BE2C (cell line): Measurements from ENCODE around the gene GP2.

ENCODE experiments used
- DNase-seq: peaks from one replicate; pipeline ENCODE4 v3.0.0-alpha.2; 2020
- H3K27me3 ChIP-seq: fragments of 250-450 bp; sonication (Bioruptor Pico); 2 replicates; pipeline ENCODE4 v1.5.1; 2020; ENCODE audit warnings: mild to moderate bottlenecking
- H3K36me3 ChIP-seq: fragments of 250-450 bp; sonication (Bioruptor Pico); 2 replicates; pipeline ENCODE4 v1.5.1; 2020; ENCODE audit warnings: mild to moderate bottlenecking
- H3K4me1 ChIP-seq: fragments of 250-450 bp; sonication (Bioruptor Pico); 2 replicates; pipeline ENCODE4 v1.5.1; 2020
- H3K4me3 ChIP-seq: 2 replicates; pipeline ENCODE4 v1.5.1; 2011; ENCODE audit warnings: low read depth, low read length
- H3K9me3 ChIP-seq: fragments of 250-450 bp; sonication (Bioruptor Pico); 2 replicates; pipeline ENCODE4 v1.5.1; 2020
- TF ChIP-seq, protein P1 (sequence below): IDR thresholded peaks from 2 replicates; pipeline ENCODE4 v1.5.1; 2012; ENCODE audit warnings: mild to moderate bottlenecking, low read depth, low read length

GP2 gene

DNA sequence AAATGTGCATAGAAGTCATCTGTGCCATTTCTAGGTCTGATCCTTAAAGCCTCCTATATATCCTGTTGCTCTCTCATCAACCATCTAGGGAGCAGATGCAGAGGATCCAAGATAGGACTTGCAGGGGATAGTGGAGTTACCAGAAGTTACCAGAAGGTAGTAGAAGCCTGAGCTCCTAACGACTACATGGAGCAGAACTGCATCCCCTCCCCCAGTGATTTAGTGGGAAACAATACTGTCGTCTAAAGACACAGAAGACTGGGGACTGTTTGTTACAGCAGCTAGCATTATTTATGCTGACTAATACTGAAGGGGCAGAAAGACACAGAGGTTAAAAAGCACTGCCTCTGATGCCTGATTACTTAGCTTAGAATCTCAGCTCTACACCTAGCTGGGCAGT lies 15.8 kb downstream of the GP2 start:
- H3K9me3 ChIP-seq, result no peaks in the 10 kb centered on the region
- H3K4me3 ChIP-seq, result no peak overlapping the region
- TF ChIP-seq, protein P1, sequence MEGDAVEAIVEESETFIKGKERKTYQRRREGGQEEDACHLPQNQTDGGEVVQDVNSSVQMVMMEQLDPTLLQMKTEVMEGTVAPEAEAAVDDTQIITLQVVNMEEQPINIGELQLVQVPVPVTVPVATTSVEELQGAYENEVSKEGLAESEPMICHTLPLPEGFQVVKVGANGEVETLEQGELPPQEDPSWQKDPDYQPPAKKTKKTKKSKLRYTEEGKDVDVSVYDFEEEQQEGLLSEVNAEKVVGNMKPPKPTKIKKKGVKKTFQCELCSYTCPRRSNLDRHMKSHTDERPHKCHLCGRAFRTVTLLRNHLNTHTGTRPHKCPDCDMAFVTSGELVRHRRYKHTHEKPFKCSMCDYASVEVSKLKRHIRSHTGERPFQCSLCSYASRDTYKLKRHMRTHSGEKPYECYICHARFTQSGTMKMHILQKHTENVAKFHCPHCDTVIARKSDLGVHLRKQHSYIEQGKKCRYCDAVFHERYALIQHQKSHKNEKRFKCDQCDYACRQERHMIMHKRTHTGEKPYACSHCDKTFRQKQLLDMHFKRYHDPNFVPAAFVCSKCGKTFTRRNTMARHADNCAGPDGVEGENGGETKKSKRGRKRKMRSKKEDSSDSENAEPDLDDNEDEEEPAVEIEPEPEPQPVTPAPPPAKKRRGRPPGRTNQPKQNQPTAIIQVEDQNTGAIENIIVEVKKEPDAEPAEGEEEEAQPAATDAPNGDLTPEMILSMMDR, result no peak
- H3K36me3 ChIP-seq, result no peaks in the 10 kb centered on the region
- H3K4me1 ChIP-seq, result no peaks in the 10 kb centered on the region
- H3K27me3 ChIP-seq, result no peaks in the 10 kb centered on the region
- DNase-seq, result no peak

DNA sequence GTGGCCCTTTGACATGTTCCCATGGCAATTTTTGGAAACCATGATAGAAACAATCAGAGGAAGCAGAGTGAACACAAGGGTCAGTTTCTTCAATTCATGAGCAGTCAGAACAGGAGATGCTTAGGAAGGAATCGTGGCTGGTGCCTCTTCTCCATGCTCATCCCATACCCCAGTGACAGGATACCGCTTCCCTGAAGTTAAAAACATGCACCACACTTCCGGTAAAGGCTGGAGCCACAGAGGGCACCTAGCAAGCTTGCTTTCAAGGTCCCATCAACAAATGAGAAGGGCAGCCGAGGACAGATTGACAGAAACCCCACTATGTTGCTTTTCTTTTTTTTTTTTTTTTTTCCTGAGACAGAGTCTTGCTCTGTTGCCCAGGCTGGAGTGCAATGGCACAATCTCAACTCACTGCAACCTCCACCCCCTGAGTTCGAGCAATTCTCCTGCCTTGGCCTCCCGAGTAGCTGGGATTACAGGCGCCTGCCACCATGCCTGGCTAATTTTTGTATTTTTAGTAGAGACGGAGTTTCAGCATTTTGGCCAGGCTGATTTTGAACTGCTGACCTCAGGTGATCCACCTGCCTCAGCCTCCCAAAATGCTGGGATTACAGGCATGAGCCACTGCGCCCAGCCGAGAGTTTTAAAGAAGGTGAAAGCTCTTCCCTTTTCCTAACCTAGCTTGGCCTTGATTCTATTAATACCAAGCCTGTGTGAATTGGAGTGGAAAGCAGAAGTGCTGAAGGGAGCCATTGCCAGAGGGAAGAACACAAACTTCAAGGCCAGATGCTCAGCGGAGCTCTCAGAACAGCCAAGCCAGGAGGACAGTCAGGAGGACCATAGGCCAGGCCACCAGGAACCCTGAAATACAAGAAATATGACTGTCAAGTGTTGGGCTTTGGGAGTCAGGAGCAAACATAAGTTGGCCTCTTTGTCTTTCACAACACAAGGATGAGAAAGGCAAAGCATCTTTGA lies 16.6 kb downstream of the GP2 start:
- H3K4me3 ChIP-seq, result no peak overlapping the region
- no peaks in the 10 kb centered on the region for H3K27me3 ChIP-seq
- H3K4me1 ChIP-seq, result no peaks in the 10 kb centered on the region
- no peaks in the 10 kb centered on the region for H3K9me3 ChIP-seq
- no peaks in the 10 kb centered on the region for H3K36me3 ChIP-seq
- TF ChIP-seq, protein P1, result no peak
- DNase-seq, result no peak

DNA sequence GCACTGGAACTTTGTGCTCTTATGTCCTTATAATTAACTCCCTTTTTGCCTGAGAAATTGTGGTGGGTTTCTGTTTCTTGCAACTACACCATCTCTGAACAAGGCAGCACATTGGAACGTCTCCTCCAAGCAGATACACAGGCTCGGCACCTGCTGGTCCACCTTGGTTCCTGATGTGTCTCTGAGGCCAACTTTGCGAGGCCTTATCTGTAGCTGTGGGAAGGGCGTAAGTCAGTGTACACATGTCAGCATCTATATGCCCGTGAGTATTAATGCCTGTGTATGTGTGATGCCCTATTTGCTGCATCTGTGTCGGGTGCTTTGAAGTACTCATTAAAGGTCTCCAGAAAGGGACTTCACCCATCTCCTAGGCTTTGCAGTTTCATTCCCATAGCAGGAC lies 17.5 kb downstream of the GP2 start:
- DNase-seq, result no peak
- Histone ChIP-seq H3K9me3 (no peaks in the 10 kb centered on the region), H3K4me3 (no peak overlapping the region), H3K36me3 (no peaks in the 10 kb centered on the region), H3K4me1 (no peaks in the 10 kb centered on the region), H3K27me3 (no peaks in the 10 kb centered on the region)
- TF ChIP-seq, protein P1, result no peak

DNA sequence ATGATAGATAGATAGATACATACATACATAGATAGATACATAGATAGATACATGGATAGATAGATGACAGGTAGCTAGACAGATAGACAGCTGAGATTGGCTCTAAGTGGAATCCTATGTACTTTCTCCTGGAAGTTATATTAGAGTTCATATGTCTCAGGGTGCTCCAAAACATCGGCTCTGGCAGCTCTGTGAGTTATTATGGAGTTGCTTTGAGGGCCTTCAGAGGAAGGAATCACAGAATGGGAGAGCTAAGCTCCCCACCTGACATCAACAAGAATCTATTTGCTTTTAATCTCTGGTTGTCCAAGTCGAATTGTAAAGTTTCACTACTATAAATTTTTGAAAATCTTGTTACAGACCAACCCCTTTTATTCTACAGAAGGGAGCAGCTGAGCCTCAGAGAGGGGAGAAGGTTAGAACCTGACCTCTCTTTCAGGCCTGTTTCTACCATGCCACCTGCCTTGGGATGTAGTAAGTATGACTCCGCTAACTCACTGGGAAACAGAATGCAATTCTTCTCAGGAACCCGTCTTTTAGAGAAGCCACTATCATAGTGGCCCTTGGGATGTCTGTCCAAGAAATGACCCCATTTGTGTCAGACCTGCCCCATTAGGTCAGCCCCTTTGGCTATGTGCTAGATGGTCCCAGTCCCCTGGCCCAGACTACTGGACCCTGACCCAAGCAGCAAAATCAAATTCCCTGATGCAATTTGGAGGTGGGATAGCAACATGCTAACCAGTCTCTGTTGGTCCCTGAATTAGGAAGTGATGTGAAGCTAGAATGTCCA lies 18.3 kb downstream of the GP2 start:
- DNase-seq, result no peak
- no peaks in the 10 kb centered on the region for H3K27me3 ChIP-seq
- H3K36me3 ChIP-seq, result no peaks in the 10 kb centered on the region
- H3K4me3 ChIP-seq, result no peak overlapping the region
- TF ChIP-seq, protein P1, result no peak
- H3K9me3 ChIP-seq, result no peaks in the 10 kb centered on the region
- H3K4me1 ChIP-seq, result no peaks in the 10 kb centered on the region

DNA sequence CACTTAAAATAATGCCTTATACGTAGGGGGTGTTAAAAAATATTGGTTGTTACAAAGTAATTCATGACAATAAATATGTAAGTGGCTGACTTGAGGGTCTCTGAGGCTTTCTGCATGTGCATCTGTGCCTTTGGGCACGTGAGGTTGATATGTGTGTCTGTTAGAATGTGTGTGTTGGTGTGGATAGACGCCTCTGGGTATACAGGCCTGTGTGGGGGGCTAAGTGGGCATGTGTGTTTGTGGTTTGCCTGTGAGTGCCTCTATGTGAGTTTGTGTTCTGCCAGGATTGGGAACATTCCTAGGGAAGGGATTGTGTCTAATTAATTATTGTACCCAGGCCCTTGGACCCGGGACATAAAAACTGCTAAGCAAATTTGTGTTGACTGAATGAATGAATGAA lies 19.0 kb downstream of the GP2 start:
- no peaks in the 10 kb centered on the region for H3K4me1 ChIP-seq
- TF ChIP-seq, protein P1, result no peak
- DNase-seq, result no peak
- no peaks in the 10 kb centered on the region for H3K9me3 ChIP-seq
- H3K4me3 ChIP-seq, result no peak overlapping the region
- H3K27me3 ChIP-seq, result no peaks in the 10 kb centered on the region
- H3K36me3 ChIP-seq, result no peaks in the 10 kb centered on the region
